Measurements from ENCODE around the gene TERT. TPM values are rescaled to one million over a fixed set of nuclear protein-coding genes. Genes with fewer than 3 reads are reported as not detected.

Gene TERT
- total and polyA plus RNA-seq, 2 donors (not counting 1 experiment from before 2014, with no cell fraction given) = 0.24 to 0.39 TPM

- Mint-ChIP-seq H3K27me3 (peaks cover 3% of the 10 kb centered on the region), H3K4me1 (peaks cover 11% of the 10 kb centered on the region), H3K27ac (no peak overlapping the region), H3K4me3 (no peak overlapping the region), H3K9me3 (ENCODE audit: insufficient read depth) (peaks cover 3% of the 10 kb centered on the region)
- POLR2A ChIA-PET = no interaction called here
- DNase-seq (no peak), ATAC-seq (ENCODE audit: low read depth) (no peak)
- no peaks in the 10 kb centered on the region for H4K20me1 ChIP-seq (ENCODE audit: control insufficient read depth, insufficient read depth, low read length, poor library complexity, severe bottlenecking)
- intact Hi-C loops (cut with micrococcal nuclease) = no loop called here
- H3K27ac ChIP-seq (ENCODE audit: low read length in 2 of 2) = no peak overlapping the region
- H3K9me3 ChIP-seq (ENCODE audit: control extremely low read depth in 1 of 3, control insufficient read depth in 2 of 3, insufficient read depth in 1 of 3, low read length in 2 of 3) = no peaks in the 10 kb centered on the region
- H3K4me1 ChIP-seq (ENCODE audit: control insufficient read depth in 2 of 2, insufficient read depth in 2 of 2, low read length in 2 of 2) = peaks cover 0 to 6% of the 10 kb centered on the region in 2 donors
- TF ChIP-seq EZH2 (IDR thresholded peaks at IDR 0.05; ENCODE audit: borderline replicate concordance, insufficient read depth, low read depth, low read length, poor library complexity, severe bottlenecking) = no peak
- TF ChIP-seq, protein P1, sequence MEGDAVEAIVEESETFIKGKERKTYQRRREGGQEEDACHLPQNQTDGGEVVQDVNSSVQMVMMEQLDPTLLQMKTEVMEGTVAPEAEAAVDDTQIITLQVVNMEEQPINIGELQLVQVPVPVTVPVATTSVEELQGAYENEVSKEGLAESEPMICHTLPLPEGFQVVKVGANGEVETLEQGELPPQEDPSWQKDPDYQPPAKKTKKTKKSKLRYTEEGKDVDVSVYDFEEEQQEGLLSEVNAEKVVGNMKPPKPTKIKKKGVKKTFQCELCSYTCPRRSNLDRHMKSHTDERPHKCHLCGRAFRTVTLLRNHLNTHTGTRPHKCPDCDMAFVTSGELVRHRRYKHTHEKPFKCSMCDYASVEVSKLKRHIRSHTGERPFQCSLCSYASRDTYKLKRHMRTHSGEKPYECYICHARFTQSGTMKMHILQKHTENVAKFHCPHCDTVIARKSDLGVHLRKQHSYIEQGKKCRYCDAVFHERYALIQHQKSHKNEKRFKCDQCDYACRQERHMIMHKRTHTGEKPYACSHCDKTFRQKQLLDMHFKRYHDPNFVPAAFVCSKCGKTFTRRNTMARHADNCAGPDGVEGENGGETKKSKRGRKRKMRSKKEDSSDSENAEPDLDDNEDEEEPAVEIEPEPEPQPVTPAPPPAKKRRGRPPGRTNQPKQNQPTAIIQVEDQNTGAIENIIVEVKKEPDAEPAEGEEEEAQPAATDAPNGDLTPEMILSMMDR (IDR thresholded peaks at IDR 0.05) = no peak
- 91% methylated on average over 13 of the region's 17 CpGs for WGBS (ENCODE audit: insufficient coverage)
- no peaks in the 10 kb centered on the region for H3K36me3 ChIP-seq (replicated peaks in 1 of 2; ENCODE audit: control extremely low read depth in 1 of 2, control insufficient read depth in 1 of 2, extremely low read depth in 1 of 2, insufficient read depth in 2 of 2, low read length in 1 of 2)
- no peak overlapping the region for H3K9ac ChIP-seq (ENCODE audit: low read length)
- CTCF ChIA-PET = no interaction called here
- H2AFZ ChIP-seq (ENCODE audit: insufficient read depth, low read depth, low read length, poor library complexity, severe bottlenecking) = no peak overlapping the region
- peaks cover 0 to 7% (median 0%) of the 10 kb centered on the region in 4 experiments for H3K27me3 ChIP-seq (replicated peaks in 1 of 4; ENCODE audit: control extremely low read depth in 1 of 4, control insufficient read depth in 3 of 4, insufficient read depth in 4 of 4, low read length in 3 of 4)
- H3K4me3 ChIP-seq (ENCODE audit: control extremely low read depth in 1 of 5, extremely low read depth in 1 of 5, insufficient read depth in 1 of 5, low read depth in 2 of 5, low read length in 4 of 5) = no peak overlapping the region
- H3K79me2 ChIP-seq (ENCODE audit: control insufficient read depth, insufficient read depth, low read length) = no peaks in the 10 kb centered on the region
- H3K4me2 ChIP-seq (replicated peaks; ENCODE audit: low read depth, low read length, poor library complexity, severe bottlenecking) = no peak overlapping the region
Observed at GRCh38 chr5:1299961-1300360, 5.1 kb upstream of the TERT start.

DNA sequence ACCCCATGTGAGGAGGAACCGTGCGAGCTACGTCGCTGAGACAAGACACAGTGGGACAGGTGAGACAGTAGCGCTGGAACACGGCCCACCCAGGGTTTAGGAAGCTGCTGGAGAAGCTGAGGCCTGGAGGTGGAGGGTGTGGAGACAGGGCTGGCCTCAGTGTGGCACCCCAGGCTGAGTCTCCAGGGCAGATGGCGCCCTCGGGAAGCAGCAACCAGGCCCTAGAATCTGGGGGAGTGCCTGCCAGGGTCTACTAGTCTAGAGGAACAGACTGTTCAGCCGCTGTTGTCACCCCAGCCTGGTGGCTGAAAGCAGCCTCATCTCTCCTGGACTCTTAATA, 4.6 kb upstream of the TERT start:
- ChIA-PET POLR2A (no interaction called here), CTCF (no interaction called here)
- H3K4me2 ChIP-seq (replicated peaks; ENCODE audit: low read depth, low read length, poor library complexity, severe bottlenecking) = no peak overlapping the region
- no peak overlapping the region for H3K4me3 ChIP-seq (ENCODE audit: control extremely low read depth in 1 of 5, extremely low read depth in 1 of 5, insufficient read depth in 1 of 5, low read depth in 2 of 5, low read length in 4 of 5)
- H3K9me3 ChIP-seq (ENCODE audit: control extremely low read depth in 1 of 3, control insufficient read depth in 2 of 3, insufficient read depth in 1 of 3, low read length in 2 of 3) = no peaks in the 10 kb centered on the region
- 87% methylated on average over 9 of the region's 9 CpGs for WGBS (ENCODE audit: insufficient coverage)
- H3K4me1 Mint-ChIP-seq = peaks cover 11% of the 10 kb centered on the region
- H3K27ac Mint-ChIP-seq = no peak overlapping the region
- intact Hi-C loops (cut with micrococcal nuclease) = no loop called here
- H3K36me3 ChIP-seq (replicated peaks in 1 of 2; ENCODE audit: control extremely low read depth in 1 of 2, control insufficient read depth in 1 of 2, extremely low read depth in 1 of 2, insufficient read depth in 2 of 2, low read length in 1 of 2) = no peaks in the 10 kb centered on the region
- no peak overlapping the region for H3K27ac ChIP-seq (ENCODE audit: low read length in 2 of 2)
- no peak overlapping the region for H2AFZ ChIP-seq (ENCODE audit: insufficient read depth, low read depth, low read length, poor library complexity, severe bottlenecking)
- no peak overlapping the region for H3K9ac ChIP-seq (ENCODE audit: low read length)
- no peaks in the 10 kb centered on the region for H3K79me2 ChIP-seq (ENCODE audit: control insufficient read depth, insufficient read depth, low read length)
- peaks cover 0 to 7% (median 0%) of the 10 kb centered on the region in 4 experiments for H3K27me3 ChIP-seq (replicated peaks in 1 of 4; ENCODE audit: control extremely low read depth in 1 of 4, control insufficient read depth in 3 of 4, insufficient read depth in 4 of 4, low read length in 3 of 4)
- H3K4me1 ChIP-seq (ENCODE audit: control insufficient read depth in 2 of 2, insufficient read depth in 2 of 2, low read length in 2 of 2) = peaks cover 2 to 7% of the 10 kb centered on the region in 2 donors
- no peak for ATAC-seq (ENCODE audit: low read depth)
- TF ChIP-seq EZH2 (IDR thresholded peaks at IDR 0.05; ENCODE audit: borderline replicate concordance, insufficient read depth, low read depth, low read length, poor library complexity, severe bottlenecking) = no peak
- TF ChIP-seq, protein P1 (IDR thresholded peaks at IDR 0.05) = no peak
- no peaks in the 10 kb centered on the region for H4K20me1 ChIP-seq (ENCODE audit: control insufficient read depth, insufficient read depth, low read length, poor library complexity, severe bottlenecking)
- peaks cover 3% of the 10 kb centered on the region for H3K9me3 Mint-ChIP-seq (ENCODE audit: insufficient read depth)
- H3K4me3 Mint-ChIP-seq = no peak overlapping the region
- no peak for DNase-seq
- peaks cover 3% of the 10 kb centered on the region for H3K27me3 Mint-ChIP-seq
